ENCODE results near the gene ROCK2.
A peak's percentile ranks its signal among the peaks of the same experiment; 100 is the strongest.
"Not testable (repeated sequence)": the region's sequence is repeated elsewhere in the genome, so short reads cannot be mapped to it uniquely, and the experiment has no call there.

The ROCK2 gene

DNA sequence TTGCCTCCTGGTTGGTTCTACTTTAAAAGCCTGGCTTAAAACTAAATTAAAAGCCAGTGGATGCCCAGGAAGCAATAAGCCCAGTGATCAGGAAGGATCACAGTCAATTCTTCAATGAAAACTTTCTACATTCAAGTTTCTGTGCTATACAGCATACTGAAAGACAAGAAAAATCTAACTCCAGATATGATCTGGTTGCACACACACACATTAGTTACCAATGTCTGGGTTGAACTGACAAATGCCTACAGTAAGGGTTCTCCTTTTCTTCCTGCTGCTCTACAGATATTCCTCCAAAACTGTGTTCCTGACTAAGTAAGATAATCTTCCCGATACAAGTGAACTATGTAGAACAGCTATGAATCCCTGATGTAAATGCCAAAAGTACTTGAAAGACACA, 81.3 kb downstream of the ROCK2 start:
- DNase-seq: no peak

DNA sequence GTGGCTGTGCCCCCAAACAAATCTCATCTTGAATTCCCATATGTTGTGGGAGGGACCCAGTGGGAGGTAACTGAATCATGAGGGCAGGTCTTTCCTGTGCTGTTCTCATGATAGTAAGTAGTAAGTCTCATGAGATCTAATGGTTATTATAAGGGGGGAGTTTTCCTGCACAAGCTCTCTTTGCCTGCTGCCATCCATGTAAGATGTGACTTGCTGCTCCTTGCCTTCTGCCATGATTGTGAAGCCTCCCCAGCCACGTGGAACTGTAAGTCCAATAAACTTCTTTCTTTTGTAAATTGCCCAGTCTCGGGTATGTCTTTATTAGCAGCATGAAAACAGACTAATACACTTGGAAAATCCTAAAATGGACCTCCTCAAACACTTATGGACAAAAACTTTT, 82.0 kb downstream of the ROCK2 start:
- DNase-seq: not testable (repeated sequence)

DNA sequence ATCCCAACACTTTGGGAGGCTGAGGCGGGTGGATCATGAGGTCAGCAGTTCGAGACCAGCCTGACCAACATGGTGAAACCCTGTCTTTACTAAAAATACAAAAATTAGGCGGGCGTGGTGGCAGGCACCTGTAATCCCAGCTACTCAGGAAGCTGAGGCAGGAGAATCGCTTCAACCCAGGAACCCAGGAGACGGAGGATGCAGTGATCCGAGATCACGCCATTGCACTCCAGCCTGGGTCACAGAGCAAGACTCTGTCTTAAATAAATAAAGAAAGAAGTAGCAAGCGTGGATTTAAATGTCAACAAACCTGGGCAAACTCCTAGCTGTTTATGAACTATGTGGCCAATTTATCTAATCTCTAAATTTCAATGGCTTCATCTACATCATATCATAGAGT, 82.9 kb downstream of the ROCK2 start:
- not testable (repeated sequence) for DNase-seq

DNA sequence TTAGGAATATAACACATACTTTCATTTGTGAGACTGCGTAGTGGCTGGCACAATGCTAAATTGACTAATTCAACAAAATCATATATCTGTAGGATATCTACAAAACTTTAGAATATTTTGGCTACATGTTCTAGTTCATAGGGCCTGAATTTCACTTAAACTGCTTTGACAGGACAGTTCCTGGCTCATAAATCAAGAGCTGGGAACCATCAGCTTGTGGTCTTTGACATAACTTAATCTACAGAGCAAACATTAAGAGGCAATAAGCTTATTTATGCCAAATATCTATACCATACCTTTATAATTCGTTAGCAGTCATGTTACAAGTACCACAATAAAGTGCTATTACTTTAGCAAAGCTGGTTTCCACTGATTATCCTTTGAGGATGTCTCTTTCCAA, 83.5 kb downstream of the ROCK2 start:
- DNase-seq: no peak

DNA sequence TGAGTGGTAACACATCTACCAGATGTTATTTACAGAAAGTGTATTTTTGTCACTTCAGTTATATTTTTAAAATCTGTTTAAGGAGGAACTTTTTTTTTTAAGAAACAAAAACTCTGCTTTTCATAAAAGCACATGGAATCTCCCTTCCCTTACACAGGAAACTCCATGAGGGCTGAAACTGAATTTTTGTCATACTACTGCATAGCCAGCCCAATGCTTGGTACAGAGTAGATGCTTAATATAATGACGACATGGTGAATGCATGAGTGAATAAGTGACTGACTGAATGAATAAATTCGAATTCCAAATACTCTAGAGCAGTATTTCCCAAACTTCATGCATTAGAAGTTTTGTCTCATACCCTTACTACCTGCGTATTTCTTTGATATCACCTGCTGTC, 86.5 kb downstream of the ROCK2 start:
- no peak for DNase-seq

DNA sequence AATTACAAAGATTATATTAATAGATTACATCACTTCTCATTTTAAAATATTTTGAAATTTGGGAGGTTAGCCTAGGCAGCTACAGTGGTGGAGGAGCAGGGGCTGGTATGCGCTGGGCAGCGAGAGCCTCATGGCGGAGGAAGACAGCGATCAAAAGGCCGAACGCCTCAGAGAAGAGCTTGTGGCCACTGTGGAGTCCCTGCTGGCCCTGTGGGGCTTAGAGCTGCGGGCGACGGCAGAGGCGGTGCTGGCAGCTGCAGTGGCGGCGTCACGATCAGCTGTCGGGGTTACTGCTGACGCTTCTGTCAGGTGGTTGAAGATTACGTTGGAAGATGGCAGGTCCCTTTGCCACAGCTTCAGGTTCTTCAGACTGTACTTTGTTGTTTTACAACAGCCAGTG, 87.4 kb downstream of the ROCK2 start:
- no peak for DNase-seq

DNA sequence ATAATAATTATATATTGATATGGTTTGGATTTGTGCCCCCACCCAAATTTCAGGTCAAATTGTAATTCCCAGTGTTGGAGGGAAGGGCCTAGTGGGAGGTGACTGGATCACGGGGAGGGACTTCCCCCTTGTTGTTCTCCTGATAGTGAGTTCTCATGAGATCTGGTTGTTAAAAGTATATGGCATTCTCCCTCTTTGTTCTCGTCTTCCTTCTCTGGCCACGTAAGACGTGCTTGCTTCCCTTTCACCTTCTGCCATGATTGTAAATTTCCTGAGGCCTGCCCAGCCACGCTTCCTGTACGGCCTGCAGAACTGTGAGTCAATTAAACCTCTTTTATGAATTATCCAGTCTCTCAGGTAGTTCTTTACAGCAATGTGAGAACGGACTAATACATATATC, 88.3 kb downstream of the ROCK2 start:
- DNase-seq: no peak

DNA sequence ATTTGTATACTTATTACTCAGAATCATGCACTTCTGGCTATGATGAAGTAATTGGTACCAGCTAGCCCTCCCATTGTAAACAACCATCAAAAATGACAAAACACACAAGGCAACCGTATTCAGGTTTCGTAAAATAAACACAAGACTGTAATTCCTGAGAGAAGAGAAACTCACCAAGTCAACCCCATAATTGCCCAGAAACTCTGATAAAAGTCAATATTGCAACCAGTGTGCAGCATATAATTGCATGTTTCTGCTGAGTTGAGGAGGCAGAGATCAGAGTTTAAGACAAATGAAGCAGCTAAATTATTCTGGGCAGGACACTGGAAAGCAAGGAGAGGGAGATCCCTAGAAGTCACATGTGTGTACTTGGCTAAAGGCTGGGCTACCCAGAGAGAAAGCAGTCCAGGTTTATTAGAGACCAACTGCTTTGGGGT, 90.3 kb downstream of the ROCK2 start:
- peak in 1 of 14 donors; percentile 14 for DNase-seq

DNA sequence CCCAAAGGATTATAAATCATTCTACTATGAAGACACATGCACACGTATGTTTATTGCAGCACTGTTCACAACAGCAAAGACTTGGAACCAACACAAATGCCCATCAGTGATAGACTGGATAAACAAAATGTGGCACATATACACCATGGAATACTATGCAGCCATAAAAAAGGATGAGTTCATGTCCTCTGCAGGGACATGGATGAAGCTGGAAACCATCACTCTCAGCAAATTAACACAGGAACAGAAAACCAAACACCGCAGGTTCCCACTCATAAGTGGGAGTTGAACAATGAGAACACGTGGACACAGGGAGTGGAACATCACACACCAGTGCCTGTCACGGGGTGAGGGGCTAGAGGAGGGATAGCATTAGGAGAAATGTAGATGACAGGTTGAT, 92.0 kb downstream of the ROCK2 start:
- not testable (repeated sequence) for DNase-seq

DNA sequence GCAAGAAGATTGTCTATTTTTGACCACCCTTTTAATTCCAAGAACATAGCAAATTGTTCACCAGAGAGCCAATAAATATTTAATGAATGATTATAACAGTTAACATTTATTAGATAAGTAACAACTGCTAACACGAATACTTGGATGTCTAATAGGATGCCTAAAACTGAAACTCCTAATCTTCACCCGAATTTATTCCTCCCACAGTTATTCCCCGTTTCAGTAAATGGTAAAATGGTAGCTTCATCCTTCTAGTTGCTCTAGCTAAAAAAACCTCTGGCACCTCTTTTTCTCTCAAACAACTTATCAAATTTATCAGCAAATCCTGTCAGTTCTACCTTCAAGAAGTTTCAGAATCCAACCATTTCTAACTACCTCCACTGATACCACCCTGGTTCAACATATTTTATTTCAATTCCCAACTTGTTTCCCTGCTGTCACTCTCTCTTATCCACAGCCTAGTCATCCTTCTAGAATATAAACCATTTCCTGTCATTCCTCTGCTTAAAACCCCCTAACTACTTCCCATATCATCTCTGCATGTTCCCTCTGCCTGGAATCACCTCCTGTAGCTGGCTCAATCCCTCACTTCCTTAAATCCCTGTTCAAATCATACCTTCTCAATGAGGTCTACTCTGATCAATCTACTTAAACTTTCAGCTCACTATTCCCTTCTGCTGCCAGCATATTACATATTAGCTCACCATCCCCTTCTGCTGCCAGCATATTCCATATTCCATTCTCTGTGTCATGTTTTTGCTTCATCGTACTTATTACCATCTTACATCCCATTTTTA, 93.8 kb downstream of the ROCK2 start:
- no peak for DNase-seq

DNA sequence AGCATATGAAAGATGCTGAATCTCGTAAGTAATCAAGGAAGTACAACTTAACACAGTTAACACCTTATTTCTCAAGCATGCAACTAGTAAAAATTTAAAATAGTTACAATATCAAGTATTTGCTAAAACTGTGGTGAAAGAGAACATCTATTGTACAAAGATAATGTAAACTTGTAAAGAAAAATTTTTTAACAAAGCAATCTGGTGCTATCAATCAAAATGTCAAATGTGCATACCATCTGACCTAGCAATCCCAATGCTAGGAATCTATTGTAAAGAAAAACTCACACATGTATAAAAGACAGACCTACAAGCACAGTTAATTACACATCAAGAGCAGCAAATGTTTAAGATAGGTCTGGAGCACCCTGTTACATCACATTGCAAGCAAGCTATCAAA, 99.1 kb downstream of the ROCK2 start:
- DNase-seq: no peak

DNA sequence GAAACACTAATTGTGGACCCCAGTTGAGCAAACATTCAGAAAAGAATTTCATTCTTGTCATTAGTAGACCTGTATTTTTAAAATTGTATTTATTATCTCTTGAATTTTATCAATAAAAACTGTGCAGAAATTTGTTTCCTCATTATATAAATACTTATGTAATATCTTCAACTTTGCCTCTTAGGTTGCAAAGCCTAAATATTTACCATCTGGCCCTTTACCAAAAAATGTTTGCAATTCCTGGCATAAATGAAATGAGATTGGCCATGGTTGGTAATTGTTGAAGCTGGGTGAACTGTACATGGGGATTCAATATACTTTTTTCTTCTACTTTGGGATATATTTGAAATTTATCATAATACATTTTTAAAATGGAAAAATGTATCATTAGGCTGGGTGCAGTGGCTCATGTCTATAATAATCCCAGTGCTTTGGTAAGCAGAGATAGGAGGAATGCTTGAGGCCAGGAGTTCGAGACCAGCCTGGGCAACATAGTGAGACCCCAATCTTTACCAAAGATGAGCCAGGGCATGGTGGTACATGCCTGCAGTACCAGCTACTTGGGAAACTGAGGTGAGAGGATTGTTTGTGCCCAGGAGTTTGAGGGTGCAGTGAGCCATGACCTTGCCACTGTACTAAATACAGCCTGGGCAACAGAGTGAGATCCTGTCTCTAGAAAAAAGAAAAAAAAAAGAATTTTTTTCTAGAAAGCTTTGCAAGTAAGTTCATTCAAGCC, 100.2 kb downstream of the ROCK2 start:
- DNase-seq: no peak

DNA sequence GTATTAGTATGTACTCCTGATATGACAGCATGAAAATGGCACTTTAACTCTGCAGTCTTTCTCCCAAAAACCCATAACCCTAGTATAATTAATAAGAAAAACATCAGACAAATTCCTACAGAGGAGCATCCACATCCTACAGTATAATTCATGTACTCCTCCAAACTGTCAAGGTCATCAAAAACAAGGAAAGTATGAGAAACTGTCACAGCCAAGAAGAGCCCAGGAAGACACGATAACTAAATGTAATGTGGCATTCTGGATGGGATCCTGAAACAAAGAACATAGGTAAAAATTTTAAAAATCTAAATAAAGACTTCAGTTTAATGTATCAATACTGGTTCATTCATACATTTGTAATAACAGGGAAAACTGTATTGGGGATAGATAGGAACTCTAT, 100.9 kb downstream of the ROCK2 start:
- DNase-seq: no peak

DNA sequence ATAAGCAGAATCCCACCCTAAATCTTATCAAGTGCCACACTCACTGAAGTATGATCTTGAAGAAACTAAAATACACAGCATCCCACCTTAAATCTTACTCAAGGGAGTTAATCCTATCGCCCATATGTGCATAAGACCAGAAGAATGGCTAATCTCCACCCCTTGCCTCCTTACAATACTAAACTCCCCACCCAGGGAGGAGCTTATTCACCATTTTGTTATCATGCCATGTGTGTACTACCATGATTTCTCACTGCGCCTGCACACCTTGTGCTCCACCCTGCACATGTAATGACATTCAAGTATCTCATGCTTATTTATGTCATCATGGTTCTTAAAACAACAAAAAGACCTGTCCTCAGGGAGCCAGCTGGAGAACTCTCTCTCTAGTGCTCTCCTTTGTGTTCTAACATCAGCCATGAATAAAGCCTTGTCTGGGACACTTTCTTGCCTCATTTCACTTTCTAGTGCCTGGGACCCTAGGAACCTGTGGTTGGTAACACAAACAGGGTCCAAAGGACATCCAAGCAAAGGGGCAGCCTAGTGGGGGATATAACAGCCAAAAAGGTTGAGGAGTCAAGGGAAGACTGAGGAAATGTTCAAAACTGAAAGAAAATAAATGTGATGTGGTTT, 101.8 kb downstream of the ROCK2 start:
- DNase-seq: no peak

DNA sequence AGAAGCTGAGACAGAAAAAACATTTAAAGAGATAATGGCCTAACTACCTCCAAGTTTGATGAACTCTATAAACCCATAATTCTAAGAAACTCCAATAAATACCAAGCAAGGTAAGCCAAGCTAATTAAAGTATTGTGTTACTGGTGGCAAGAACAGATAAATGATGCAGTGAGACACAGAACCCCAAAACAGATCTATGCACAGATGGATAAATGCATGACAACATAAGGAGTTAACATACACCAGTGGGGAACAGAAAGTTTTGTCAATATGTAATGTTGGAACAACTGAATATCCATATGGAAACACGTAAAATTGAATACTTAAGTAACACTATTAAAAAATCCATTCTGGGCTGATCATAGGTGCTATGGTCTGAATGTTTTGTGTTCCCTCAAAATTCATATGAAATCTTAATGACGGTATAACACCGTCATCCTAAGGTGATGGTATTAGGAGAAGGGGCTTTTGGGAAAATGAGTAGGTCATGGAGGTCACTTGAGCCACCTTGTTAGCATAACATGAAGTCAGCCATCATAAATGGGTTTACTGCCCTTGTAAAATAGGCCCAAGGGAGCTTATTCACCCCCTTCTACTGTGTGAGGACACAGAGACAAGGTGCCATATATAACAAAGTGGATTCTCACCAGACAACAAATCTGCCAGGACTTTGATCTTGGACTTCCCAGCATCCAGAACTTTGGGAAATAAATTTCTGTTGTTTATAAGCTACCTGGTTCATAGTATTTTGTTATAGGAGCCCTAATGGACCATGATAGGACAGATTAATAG, 102.8 kb downstream of the ROCK2 start:
- no peak for DNase-seq

DNA sequence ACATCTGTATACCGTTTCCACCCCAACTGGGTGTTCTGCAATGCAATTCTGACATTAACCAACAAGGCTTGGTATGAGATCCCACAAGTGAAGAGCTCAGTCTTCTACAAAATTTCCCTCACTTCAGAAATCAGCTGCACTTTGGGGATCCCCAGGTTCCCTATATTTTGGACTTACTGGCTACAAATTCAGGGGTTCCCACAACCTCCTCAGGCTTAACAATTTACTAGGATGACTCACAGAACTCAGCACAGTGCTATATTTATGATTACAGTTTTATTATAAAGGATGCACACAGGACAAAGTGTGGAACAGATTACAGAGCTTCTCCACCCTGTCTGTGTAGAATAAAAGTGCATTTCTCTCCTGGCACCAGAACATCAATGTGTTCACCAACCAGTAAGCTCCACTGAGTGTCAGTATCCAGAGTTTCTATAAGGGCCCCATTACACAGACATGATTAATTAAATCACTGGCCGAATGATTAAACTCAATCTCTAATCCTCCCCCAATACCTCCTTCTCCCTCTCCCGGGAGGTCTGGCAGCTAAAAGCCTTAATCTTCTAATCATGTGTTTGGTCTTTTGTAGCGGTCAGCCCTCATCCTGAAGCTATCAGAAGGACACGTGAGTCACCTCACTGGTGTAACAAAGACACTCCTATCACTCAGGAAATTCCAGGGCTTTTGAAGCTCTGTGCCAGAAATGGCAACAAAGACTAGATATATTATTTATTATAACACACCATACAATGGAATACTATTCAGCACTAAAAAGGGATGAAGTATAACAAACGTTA, 104.6 kb downstream of the ROCK2 start:
- no peak for DNase-seq

DNA sequence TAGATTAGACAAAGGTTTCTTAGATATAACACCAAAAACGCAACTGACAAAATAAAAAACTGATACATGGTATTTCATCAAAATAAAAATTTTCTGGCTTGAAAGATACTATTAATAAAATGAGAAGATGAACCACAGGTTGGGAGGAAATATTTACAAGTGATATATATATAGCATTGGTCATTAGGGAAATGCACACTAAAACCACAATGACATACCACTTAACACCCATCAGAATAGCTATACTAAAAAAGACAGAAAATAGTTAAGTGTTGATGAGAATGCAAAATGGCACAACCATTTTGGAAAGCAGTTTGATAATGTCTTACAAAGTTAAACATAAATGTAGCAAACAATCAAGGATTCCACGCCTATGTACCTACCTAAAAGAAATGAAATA, 105.3 kb downstream of the ROCK2 start:
- DNase-seq: no peak

DNA sequence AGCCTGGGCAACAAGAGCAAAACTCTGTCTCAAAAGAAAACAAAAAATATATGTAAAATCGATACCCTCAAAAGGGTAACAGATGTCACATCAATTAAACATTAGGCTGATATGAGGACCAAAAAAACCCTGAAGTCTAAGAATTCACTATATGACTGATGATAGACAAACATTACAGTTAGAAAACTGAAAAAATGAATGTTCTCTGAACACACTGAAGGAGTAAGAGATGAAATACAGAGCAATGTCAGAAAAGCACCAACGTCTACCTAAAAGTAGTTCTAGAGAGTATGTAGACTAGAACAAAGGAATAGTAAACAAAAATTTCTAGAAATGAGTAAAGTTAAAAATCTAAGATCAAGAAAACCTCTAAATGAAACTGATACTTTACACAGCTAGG, 107.3 kb downstream of the ROCK2 start:
- DNase-seq: no peak

DNA sequence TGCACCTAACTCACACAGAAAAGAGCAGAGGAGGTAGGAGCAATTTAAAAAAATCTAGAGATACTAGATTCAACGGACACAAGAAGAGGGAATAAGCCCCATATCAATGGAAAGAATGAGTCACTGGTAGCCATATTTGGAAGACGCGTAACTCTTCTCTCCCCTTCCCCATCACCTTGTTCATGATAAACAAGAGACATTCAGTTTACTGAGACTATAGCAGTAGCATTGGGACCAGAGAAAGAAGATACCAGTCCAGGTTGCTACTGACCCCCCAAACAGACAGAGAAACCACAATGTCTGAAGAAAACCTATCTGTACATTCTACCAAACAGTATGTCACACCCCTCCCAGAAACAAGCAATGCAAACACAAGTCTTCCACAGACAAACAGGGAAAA, 108.1 kb downstream of the ROCK2 start:
- no peak for DNase-seq

DNA sequence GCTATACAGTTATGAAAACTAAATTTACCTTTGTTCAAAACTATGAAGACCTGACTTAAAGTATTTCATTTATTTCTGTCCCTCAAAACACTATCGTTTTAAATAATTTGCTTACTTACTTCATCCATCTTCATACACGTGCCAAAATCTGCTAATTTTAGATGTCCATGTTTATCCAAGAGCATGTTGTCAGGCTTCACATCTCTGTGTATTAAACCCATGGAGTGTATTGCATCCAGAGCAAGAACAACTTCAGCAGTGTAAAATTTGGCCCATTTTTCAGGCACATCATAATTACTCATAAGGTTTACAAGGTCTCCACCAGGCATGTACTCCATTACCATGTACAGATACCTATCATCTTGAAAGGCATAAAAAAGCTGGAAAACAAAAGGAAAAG, 108.9 kb downstream of the ROCK2 start:
- peak in 1 of 14 donors; percentile 24 for DNase-seq

DNA sequence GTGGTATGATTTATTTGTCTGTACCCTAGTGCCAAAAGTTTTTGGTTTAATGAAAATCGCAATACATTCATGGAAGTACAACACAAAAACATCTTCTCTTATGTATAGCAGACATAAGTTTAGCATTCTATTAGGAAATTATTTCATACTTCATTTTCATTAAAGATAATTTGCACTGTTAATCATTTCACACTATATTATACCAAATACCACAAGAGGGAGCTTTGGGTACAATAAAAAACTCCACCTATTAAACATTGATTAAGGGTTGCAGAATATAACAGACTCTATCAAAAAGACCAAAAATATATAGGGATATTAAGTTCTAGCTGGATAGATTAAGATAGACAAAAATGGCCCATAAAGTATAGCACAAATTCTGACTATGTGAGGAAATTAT, 110.1 kb downstream of the ROCK2 start:
- DNase-seq: peak in 1 of 14 donors; percentile 31

DNA sequence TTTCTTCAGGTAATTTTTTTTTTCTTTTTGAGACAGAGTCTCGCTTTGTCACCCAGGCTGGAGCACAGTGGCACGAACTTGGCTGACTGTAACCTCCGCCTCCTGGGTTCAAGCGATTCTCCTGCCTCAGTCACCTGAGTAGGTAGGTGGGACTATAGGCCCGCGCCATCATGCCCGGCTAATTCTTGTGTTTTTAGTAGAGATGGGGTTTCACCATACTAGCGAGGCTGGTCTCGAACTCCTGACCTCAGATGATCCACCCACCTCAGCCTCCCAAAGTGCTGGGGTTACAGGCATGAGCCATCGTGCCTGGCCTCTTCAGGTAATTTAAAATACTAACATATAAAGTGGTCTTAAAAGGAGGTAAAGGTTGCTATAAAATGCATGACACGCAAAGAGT, 113.2 kb downstream of the ROCK2 start:
- DNase-seq: not testable (repeated sequence)
